ENCODE results near the gene P3R3URF. TPM values are rescaled to one million over a fixed set of nuclear protein-coding genes. Genes with fewer than 3 reads are reported as not detected.

Gene P3R3URF
- total and polyA plus RNA-seq, 9 of the 15 experiments (the other 6 are each of a cell fraction or from before 2014, with no cell fraction given) = not detected

DNA sequence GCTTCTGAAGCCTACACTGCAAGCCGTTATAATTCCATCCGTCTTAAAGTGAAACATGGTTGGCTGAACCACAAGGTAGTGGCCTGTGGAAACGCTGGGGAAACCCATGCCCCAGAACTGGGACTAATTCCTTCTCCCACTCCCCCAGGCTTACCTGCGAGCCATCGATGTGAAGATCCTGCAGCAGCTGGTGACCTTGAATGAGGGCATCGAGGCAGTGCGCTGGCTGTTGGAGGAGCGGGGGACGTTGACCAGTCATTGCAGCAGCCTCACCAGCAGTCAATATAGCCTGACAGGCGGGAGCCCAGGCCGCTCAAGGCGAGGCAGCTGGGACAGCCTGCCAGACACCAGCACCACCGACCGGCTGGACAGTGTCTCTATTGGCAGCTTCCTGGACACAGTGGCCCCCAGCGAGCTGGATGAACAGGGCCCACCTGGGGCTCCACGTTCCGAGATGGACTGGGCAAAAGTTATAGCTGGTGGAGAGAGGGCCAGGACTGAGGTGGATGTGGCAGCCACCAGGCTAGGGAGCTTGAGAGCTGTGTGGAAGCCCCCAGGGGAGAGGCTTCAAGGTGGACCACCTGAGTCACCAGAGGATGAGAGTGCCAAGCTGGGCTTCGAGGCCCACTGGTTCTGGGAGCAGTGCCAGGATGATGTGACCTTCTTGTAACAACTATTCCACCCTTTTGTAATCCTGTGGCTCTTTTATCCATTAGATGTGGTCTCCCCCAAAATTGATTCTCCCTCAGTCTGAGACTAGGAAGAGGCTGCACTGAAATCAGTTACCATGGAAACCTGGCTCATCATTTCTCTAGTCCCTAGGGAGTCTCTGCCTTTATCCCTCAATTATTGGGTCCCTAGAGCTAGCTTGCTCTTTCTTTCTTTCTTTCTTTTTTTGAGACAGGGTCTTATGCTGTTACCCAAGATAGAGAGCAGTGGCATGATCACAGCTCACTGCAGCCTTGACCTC, 43.5 kb upstream of the P3R3URF start:
- ATAC-seq = peak; percentile 7; the same call in 1 of the 3 replicates
- CTCF ChIA-PET (ENCODE audit: low intra/inter-chr PET ratio) = no interaction called here
- POLR2A ChIA-PET = interaction anchor here (0.6 to 1.8 kb wide), 11 partner anchors 15 to 1499 kb away, joined by 3 to 6 read pairs (median 4); no protein-coding TSS in a partner anchor
- Histone ChIP-seq H3K4me2 (ENCODE audit: insufficient read depth, low read length) (no peak overlapping the region), H3K79me2 (ENCODE audit: control insufficient read depth, insufficient read depth, low read length) (no peaks in the 10 kb centered on the region), H3K4me1 (replicated peaks in 1 of 2; ENCODE audit: control insufficient read depth in 2 of 2, insufficient read depth in 2 of 2, low read length in 2 of 2) (peaks cover 0 to 5% of the 10 kb centered on the region in 2 experiments; a peak in 2 of 5 replicates), H3K36me3 (ENCODE audit: control insufficient read depth, insufficient read depth, low read length) (no peaks in the 10 kb centered on the region), H3K27ac (ENCODE audit: extremely low read depth, low read depth, low read length) (no peak overlapping the region), H2AFZ (ENCODE audit: low read depth, low read length) (peak overlapping the region; percentile 71; the same call in 1 of the 2 replicates), H3K9me1 (ENCODE audit: control insufficient read depth, insufficient read depth, low read length) (no peaks in the 10 kb centered on the region), H3K4me3 (no peak overlapping the region), H4K20me1 (replicated peaks; ENCODE audit: control insufficient read depth, insufficient read depth, low read length) (no peaks in the 10 kb centered on the region), H3K9me3 (replicated peaks; ENCODE audit: control insufficient read depth, insufficient read depth, low read depth, low read length) (no peaks in the 10 kb centered on the region), H3K9ac (ENCODE audit: insufficient read depth in 1 of 2, low read depth in 2 of 2, low read length in 2 of 2) (peak overlapping the region in 1 of 2 experiments; percentile 76; a peak in 2 of 4 replicates), H3K27me3 (ENCODE audit: control insufficient read depth in 2 of 2, insufficient read depth in 2 of 2, low read length in 2 of 2) (no peaks in the 10 kb centered on the region)
- 43% methylated on average over 18 of the region's 18 CpGs for WGBS (ENCODE audit: insufficient coverage, low coverage, missing lambda C conversion rate)
- TF ChIP-seq, protein P1, sequence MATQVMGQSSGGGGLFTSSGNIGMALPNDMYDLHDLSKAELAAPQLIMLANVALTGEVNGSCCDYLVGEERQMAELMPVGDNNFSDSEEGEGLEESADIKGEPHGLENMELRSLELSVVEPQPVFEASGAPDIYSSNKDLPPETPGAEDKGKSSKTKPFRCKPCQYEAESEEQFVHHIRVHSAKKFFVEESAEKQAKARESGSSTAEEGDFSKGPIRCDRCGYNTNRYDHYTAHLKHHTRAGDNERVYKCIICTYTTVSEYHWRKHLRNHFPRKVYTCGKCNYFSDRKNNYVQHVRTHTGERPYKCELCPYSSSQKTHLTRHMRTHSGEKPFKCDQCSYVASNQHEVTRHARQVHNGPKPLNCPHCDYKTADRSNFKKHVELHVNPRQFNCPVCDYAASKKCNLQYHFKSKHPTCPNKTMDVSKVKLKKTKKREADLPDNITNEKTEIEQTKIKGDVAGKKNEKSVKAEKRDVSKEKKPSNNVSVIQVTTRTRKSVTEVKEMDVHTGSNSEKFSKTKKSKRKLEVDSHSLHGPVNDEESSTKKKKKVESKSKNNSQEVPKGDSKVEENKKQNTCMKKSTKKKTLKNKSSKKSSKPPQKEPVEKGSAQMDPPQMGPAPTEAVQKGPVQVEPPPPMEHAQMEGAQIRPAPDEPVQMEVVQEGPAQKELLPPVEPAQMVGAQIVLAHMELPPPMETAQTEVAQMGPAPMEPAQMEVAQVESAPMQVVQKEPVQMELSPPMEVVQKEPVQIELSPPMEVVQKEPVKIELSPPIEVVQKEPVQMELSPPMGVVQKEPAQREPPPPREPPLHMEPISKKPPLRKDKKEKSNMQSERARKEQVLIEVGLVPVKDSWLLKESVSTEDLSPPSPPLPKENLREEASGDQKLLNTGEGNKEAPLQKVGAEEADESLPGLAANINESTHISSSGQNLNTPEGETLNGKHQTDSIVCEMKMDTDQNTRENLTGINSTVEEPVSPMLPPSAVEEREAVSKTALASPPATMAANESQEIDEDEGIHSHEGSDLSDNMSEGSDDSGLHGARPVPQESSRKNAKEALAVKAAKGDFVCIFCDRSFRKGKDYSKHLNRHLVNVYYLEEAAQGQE (IDR thresholded peaks at IDR 0.05; ENCODE audit: borderline replicate concordance) = peak; percentile 36; the same call in 1 of the 2 replicates
- TF ChIP-seq, protein P1 (CRISPR knock-in tag; IDR thresholded peaks at IDR 0.05; ENCODE audit: low read depth) = no peak
- TF ChIP-seq RFX1 (IDR thresholded peaks at IDR 0.05) (peak; percentile 89), BMI1 (IDR thresholded peaks at IDR 0.05; ENCODE audit: low read length) (no peak)
- TF ChIP-seq, protein P2, sequence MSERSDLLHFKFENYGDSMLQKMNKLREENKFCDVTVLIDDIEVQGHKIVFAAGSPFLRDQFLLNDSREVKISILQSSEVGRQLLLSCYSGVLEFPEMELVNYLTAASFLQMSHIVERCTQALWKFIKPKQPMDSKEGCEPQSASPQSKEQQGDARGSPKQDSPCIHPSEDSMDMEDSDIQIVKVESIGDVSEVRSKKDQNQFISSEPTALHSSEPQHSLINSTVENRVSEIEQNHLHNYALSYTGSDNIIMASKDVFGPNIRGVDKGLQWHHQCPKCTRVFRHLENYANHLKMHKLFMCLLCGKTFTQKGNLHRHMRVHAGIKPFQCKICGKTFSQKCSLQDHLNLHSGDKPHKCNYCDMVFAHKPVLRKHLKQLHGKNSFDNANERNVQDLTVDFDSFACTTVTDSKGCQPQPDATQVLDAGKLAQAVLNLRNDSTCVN (CRISPR knock-in tag; IDR thresholded peaks at IDR 0.05) = no peak
- no peak for FAIRE-seq
- no TSS peak for BruUV-seq (replicated peaks)
- intact Hi-C loops (cut with micrococcal nuclease) (loop anchor here (5.0 kb wide), 1 partner anchor 998 kb away; no protein-coding TSS in a partner anchor), in situ Hi-C loops (cut with MboI) (no loop called here)
- no peak for DNase-seq (ENCODE audit: extremely low read depth in 1 of 4, low spot score in 3 of 4)
